Kidney glomerular epithelial cell (primary cell): ENCODE data around the gene KCNG1.

Source experiments
- DNase-seq: peaks from one replicate; lab custom pipeline; 2025; lab: John Stamatoyannopoulos, UW

KCNG1 gene

DNA sequence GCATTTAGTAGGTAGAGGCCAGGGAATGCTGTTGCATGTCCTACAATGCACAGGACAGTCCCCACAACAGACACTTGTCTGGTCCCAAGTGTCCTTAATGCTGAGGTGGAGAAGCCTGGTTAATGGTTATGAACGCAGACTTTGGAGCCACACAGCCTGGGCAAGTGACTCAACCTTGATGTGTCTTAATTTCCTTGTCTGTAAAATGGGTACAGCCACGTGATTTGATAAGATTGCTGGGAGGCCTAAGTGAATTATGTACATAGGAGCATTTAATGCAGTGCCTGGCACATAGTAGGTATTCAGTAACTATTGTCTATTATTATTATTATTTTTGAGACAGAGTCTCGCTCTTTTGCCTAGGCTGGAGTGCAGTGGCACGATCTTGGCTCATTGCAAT, 11.4 kb downstream of the KCNG1 start:
- no peak for DNase-seq

DNA sequence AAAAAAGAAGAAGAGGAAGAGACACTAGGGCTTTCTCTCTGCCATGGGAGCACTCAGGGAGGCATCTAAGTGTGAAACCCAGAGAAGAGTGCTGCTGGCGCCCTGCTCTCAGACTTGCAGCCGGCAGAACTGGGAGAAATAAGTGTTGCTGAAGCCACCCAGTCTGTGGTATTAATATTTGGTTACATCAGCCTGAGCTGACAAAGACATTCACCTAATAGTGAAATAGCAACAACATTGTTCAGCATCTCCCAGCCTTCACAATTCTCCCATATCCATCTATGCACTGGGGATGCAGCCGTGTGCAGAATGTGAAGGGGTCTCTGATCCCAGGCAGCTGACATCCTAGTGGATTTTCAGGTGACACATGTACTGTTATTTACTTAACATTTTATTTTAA, 12.0 kb downstream of the KCNG1 start:
- DNase-seq: no peak

DNA sequence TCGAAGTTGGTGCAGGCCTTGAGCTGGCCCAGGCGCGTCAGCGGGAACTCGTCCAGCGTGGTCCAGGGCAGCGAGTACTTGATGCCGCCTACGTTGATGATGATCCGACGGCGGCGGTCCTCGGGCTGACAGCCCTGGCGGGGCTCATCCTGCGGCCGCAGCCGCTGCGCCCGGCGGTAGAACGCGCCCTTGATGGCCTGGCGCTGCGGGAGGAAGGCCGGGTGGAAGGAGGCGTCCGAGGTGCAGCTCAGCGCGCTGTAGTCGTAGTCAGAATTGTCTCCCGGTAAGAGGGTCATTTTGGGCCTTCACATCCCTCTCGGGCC, 12.9 kb downstream of the KCNG1 start:
- DNase-seq: no peak

DNA sequence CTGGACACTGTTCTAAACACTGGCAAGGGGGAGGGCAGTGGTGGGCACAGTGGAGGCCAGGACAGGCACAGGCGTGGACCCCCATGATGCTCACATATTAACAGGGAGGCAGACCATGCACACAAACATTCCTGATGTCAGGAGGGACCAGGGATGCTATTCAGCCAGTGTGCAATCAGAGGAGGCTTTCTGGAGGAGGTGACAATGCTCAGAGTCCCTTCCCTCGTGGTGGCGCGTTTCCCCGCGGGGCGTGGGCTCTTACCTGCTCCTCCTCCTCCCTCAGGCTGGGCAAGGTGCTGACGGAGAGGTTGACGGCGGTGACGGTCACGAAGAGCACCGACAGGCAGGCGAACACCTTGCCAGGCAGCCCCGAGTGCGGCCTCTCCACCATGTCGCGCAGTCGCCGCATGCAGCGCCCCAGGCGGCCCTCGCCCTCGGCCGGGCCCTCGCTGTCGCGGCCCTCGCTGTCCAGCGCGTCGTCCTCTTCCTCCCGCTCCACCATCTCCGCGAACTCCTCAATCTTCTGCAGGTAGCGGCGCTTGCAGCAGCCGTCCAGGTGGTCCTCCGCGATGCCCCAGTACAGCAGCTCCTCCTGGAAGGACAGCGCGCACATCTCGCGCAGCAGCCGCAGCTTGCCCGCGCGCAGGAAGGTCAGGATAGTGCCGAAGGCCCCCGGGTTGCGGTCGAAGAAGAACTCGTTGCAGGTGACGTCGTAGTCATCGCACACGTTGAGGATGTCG, 13.4 kb downstream of the KCNG1 start:
- no peak for DNase-seq

DNA sequence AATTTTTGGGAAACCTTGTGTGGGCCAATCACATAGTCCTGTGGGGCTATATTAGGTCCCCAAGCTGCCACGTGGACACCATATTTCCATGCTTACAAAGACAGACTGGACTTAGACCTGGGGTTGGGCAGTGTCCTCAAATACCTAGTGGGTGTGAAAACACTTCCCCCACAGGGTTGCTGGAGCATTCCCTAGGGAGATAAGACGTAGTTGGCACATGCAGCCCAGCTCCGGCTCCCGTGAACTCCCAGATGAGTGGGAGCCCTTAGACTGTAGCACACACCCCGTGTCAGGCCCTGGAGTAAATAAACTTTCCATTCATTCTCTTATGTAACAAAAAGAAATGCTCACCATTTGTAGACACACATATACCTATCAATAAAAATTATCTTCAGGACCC, 14.2 kb downstream of the KCNG1 start:
- no peak for DNase-seq

DNA sequence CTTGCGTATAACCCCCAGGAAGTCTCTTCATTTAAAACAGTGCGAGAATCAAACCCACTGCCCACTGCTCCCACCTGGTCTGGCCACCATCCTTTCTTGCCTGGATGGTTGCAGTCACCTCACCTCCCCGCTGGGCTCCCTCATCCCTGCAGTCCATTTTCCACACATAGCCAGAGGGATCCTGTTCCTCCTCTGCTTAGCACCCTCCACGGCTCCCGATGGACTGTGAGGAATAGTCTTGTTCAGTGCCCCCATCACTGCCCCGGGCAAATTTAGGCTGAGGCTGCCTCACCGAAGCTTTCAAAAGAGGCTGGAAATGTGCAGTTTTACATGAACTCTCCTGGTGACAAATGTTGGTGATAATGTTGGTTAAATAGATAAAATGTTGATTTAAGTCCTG, 17.7 kb downstream of the KCNG1 start:
- DNase-seq: no peak

DNA sequence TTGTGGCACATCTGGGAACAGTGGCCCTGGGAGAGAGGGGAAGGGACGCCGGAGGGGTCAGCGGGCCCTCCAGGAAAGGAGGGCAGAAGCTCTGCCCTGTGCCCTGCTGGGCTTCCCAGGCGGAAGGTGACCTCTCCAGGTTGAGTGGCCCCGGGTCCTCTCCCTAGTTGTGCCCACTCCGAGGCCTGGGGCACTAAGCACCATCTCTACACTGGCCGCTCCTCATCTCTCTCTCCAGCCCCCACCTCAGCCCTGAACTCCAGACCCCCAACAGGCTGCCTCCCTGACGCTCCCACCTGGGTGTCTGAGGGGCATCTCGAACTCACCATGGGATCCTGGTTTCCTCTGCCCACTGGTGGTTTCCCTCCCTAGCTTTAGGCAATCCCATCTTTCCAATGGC, 18.1 kb downstream of the KCNG1 start:
- no peak for DNase-seq

DNA sequence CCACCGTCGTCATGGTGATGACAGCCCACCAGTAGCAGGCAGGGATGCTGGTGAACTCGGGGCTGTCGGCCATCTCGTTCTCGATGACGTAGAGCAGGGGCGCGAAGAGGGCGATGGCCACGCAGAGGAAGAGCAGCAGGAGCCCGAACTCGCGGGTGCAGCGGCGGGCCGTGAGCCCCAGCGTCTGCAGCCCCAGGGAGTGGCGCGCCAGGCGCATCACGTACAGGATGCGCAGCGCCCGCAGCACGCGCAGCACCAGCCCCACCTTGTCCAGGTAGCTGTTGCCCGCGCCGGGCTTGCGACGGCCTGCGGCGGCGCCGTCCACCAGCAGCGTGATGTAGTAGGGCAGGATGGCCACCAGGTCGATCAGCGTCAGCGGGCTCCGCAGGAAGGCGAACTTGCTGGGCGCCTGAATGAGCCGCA, 18.6 kb downstream of the KCNG1 start:
- no peak for DNase-seq

DNA sequence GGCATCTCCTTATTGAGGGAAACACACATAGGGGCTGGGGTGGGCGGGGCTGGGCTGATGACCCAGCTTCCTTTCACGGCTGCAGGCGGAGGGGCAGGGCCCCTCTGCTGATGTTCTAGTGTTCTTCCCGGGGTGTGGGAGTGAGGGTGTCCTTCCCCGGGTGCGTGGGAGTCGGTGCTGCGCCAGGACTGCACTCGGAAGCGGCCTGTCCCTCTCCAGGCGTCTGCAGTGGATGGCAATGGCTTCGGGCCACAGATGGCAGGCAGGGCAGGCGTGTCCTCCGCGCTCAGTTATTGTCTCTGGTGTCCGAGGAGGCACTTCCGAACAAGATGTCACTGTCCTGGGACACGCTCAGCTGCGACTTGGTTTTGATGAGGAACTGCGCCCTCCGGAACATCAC, 19.2 kb downstream of the KCNG1 start:
- DNase-seq: no peak

DNA sequence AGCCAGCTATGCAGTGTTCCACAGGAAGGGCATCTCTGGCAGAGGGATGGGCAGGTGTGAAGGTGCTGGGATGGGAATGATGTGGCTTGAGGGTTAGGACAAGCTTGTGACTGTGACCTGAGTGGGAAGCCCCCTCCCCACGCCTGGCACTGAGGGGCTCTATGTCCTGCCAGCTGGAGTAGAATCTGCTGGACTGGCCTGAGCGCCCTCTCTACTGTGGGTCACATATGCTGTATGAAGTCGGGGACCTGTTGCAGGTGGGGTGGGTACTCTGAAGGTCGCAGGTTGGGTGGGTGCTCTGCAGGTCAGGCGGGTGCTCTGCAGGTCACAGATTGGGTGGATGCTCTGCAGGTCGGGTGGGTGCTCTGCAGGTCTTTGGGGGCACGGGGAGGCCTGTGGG, 20.3 kb downstream of the KCNG1 start:
- DNase-seq: no peak

DNA sequence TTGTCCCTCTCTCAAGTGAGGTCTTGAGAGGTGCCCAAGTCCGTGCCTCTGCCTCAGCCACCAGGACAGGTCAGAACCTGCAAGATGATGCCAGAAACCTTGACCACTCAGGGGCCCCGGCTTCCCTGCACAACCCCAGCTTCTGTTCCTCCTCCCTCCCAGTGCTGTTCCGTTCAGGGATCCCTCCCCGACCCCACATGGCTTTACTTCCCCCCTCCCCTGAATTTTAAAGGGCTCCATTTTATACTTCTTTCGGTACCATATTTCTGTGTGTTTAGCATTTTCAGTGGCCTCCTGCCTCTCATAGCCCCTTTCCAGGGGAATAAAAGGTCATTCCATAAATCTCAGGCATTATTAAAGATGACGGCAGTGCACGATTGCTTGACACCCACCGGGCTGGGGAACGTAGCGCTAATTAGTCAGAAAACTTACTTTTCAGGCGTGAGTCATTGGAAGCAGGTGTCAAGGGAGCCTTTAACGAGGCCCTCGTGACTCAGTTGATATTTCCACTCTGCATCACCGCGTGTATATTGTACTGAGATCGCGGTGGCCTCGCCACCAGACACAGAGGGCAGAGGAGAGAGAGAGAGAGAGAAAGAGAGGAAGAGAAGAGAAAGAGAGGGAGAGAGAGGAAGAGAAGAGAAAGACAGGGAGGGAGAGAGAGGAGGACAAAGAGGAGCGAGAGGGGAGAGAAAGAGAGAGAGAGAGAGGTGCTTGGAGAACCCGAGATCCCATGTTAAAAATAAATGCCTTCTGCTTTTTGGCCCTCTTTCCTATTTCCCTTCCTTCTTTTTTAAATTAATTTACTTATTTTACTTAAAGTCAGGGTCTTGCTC, 21.3 kb downstream of the KCNG1 start:
- DNase-seq: no peak

DNA sequence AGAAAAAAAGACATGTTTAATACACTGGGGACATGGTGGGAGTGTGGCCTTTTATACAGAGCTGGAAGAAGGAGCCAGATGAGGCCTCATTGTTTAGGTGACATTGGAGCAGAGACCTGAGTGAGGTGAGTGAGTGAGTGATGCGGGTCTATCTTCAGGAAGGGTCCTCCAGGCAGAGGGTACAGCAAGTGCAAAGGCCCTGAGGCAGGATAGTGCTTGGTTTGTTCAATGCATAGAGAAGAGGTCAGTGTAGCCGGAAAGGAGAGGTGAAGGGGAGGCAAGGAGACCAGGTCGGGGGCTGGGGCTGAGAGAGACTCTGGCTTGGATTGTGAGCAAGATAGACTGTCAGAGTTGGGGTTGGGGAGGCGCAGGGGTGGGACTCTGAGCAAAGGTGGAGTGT, 23.6 kb downstream of the KCNG1 start:
- DNase-seq: no peak

DNA sequence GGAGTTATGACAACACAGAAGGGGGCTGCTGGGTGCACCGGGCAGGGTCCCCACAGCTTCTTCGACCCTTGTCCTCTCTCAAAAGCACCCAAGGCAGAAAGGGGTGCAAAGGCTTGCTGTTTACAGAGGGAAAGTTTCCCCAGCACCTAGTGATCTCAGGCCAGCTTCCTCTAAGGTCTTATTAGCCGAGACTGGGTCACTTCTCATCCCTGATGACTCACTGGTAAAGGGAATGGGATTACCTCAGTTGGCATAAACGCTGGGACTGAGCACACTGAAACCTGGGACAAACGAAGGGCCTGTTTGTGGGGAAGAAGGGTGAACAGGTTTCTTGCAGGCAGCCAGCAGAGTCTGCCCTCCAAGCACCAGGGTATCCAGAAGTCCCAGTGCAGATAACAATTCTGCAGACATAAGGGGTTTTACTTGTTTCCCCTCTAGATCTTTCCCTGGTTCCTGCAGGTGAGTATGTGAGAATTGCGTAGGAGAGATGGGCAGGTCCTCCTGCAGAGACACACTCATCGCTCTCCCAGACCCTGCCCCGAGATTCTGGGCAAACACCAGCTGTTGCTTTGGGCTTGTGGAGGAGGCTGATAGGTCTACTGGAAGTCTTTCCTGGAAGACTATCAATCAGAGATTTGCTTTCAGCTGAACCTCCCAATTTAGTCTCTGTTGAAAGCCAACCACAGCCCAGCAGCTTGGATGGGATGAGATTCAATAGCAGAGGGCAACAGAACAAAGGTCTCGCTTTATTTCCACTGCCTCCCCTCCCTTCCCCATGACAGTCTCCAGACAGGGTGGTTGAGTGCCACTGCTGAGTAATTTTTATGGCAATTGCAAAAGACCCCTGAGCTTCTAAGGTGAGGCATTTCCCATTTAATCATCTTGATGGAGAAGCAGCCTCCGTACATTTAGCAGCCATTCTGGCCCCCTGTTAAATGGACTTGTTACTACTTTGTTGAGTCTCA, 25.7 kb downstream of the KCNG1 start:
- DNase-seq: peak; percentile 2

DNA sequence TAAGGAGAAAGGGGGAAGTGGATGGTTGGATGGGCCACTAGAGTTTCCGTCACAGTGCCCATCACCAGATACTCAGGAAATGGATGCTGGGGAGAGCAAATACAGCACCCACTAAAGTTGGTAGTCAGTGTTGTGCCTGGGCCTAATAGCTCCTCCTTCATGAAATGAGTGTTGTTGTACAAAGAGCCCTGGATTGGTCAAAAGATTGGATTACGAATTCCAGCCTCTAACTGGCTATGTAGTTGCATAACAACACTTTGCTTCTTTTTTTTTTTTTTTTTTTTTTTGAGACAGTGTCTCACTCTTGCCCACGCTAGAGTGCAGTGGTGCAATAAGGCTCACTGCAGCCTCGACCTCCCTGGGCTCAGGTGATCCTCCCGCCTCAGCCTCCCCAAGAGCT, 27.4 kb downstream of the KCNG1 start:
- no peak for DNase-seq

DNA sequence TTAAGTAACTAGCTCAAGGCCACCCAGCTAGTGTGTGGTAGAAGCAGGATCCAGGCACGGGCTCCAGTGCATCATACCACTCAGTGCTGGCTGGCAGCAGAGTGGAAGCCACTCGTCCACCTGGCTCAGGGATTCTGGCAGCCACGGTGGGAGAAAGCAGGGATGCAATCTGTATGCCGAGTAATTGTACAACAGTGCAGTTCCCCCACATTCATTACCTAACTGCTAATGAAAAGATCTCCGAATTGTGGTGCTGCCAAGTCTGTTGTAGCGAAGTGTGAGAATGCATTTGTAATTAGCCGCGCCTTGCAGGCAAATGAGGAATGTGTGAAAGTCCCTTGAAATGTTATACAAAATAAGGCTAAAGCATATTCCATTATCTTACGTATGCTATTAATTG, 29.0 kb downstream of the KCNG1 start:
- DNase-seq: no peak

DNA sequence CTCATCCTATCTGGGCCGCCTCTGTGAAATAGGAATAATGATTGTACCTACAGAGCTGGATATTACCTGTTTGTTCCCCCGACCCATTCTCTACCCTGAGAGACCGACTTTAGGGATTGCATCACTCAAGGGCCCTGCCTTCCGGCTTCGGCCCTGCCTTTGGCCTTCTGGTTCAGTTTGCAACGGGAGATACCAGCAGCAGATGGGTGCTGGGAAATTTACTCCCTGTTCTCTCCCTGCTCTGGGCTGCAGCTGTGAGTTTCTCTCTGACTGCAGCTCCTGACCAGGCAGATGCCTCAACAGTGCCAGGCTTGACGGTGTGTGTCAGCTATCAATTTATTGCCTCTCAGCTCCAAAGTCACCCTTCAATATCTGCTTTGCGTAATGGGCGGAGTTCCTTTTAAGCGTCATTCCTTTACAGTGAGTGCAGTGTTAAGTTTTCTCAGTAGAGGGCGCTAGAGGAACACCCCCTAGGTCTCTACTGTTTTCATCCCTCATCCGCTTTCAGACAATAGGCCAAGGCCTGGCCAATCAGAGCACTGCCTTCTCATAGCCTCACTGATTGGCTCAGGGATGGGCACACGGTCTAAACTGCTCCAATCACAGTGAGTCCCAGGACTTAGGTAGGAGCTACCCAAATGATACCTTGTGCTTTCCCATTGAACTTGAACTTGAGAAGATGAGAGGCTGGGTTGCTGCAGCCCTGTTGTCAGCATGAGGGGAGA, 30.0 kb downstream of the KCNG1 start:
- DNase-seq: peak; percentile 15

DNA sequence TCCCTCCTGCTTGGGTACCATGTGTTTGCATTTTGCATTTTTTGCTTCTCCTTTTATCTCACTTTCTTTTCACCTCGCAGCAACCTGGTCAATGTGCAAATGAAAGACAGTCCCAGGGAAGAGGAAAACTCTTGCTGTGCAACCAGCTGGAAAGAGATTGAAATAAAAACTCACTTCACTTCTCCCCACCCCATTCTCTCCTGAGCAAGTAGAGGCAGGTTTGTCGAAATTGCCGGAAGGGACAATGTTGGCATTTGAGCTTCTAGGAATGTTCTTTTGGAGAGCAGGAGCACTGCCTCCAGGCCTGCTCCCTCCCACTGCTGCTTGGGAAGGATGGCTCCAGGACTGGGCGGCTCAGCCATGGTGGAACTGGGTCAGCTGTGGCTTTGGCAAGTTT, 30.6 kb downstream of the KCNG1 start:
- no peak for DNase-seq

DNA sequence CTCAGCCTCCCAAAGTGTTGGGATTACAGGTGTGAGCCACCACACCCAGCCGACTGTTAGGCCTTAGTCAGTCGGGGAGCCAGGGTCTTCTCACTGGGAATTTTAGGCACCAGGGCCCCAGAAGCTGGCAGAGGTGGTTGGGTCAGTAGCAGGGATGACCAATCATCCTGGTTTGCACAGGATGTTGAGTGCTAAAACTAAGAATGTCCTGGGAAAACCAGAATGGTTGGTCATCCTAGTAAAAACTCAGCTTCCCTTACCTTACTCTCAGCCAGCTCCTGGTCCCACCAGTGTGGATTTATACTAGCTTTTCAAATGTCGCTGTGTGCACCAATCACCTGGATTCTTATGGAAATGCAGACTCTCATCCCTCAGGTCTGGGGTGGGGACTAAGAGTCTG, 31.8 kb downstream of the KCNG1 start:
- no peak for DNase-seq

DNA sequence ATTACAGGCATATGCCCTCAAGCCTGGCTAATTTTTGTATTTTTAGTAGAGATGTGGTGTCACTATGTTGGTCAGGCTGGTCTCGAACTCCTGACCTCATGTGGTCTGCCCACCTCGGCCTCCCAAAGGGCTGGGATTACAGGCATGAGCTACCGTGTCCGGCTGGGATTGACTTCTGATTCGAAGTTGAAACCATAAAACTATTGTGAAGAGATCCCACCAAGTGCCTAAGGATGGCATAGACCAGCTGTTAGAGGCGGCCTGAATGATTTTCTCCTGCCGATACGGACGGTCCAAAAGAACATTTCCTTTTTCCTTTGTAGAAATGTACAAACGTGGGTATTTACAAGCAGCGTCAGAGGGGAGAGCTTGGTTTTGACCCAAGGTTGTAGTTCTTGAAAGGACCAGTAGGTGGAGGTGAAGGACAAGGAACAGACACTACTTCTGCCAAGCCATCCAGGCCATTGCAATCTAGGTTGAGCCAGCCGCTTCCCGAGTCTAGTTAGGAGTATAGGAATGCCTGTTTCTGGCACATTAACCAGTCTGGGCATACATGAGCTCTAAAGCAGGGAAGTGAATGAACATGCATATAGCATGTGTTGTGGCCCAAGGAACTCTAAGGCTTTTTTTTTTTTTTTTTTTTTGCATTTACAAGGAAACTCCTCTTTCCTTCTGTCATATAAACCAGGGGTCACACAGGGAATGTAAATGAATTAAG, 35.3 kb downstream of the KCNG1 start:
- DNase-seq: peak; percentile 85

DNA sequence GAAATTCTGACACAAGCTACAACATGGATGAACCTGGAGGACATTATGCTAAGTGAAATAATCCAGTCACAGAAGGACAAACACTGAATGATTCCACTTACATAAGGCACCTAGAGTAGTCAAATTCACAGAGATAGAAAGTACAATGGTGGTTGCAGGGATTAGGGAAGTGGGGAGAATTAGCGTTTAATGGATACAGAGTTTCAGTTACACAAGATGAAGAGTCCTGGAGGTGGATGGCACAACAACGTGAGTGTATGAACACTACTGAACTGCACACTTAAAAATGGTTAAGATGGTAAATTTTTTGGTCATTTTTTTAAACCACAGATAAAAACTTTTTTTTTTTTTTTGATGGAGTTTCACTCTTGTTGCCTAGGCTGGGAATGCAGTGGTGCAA, 39.6 kb downstream of the KCNG1 start:
- no peak for DNase-seq

DNA sequence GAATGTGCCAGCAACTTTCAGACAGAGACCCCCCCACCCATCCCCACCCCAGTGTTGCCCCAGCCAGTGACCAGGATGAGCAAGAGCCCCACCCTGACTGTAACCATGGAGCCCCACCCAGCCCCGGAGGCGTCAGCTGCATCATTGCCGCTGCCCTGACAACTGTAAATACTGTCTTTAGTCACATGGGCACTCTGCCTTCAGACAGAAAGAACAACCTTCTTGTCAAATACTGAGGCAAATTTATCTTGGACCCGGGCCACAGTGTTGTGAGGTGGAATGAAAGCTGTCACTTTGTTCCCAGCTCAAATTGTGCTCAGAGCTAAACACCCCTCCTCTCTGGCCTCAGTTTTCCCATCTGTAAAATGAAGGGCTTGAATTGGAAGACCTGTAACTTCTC, 40.5 kb downstream of the KCNG1 start:
- DNase-seq: no peak
